HG02973 (cell line): ENCODE measurements around the gene PPA1.
"Not testable (repeated sequence)": the region's sequence is repeated elsewhere in the genome, so short reads cannot be mapped to it uniquely, and the experiment has no call there.

Experiments used
- ATAC-seq: cut with Tn5 transposase; IDR thresholded peaks from one replicate; pipeline ENCODE4 v1.9.1; 2021; ENCODE audit warnings: moderate library complexity; ENCODE audit not compliant: unreplicated experiment

Gene PPA1

DNA sequence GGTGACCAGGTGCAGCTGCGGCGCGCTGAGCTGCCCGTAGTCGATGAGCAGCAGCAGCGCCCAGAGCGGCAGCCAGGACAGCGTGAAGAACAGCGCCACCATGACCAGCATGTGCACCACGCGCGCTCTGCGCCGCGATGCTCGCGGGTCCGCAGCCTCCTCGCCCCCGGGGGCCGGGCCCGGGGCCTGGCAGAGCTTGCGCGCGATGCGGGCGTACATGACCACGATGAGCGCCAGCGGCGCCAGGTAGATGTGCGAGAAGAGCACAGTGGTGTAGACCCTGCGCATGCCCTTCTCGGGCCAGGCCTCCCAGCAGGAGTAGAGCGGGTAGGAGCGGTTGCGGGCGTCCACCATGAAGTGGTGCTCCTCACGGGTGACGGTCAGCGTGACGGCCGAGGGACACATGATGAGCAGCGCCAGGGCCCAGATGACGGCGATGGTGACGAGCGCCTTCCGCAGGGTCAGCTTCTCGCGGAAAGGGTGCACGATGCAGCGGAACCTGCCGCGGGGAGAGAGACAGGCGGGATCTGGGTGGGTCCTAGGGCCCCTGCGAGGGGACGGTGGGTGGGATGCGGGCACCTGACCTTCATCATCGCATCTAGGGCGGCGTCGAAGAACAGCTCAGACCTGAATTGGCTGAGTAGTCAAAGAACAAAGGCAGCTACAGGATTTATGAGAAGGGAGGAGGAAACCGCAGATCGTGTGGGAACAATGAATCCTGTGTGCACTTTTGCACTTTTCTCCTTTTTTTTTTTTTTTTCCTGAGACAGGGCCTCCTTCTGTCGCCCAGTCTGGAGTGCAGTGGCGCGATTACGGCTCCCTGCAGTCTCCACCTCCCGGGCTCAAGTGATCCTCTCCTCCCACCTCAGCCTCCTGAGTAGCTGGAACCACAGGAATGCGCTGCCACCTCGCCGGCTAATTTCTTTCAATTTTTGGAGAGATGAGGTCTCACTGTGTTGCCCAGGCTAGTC lies 22.4 kb upstream of the PPA1 start:
- ATAC-seq: no peak

DNA sequence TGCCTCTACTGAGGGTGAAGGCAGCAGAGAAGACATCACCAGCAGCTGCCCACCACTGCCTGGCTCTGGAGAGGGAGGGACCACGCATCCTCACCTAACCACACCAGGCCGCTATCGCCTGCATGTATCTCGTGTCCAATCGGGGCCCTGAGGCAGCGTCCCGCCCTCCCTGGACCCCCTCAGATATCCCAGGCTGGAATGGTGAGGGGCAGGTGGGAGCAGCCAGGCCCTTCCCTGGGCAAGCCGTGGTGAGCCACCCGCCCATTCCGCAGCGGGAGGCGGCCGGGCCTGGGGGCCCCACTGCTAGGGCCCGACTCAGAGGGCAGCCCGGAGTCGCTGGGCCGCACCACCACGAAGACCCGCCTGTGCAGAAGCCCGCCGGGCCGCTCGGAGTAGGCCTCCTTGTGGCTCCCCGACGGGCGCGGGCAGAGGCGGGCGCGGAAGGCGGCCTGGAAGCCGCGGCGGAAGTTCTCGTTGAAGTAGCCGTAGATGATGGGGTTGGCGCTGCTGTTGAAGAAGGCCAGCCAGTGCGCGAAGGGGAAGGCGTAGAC lies 21.6 kb upstream of the PPA1 start:
- ATAC-seq: no peak

DNA sequence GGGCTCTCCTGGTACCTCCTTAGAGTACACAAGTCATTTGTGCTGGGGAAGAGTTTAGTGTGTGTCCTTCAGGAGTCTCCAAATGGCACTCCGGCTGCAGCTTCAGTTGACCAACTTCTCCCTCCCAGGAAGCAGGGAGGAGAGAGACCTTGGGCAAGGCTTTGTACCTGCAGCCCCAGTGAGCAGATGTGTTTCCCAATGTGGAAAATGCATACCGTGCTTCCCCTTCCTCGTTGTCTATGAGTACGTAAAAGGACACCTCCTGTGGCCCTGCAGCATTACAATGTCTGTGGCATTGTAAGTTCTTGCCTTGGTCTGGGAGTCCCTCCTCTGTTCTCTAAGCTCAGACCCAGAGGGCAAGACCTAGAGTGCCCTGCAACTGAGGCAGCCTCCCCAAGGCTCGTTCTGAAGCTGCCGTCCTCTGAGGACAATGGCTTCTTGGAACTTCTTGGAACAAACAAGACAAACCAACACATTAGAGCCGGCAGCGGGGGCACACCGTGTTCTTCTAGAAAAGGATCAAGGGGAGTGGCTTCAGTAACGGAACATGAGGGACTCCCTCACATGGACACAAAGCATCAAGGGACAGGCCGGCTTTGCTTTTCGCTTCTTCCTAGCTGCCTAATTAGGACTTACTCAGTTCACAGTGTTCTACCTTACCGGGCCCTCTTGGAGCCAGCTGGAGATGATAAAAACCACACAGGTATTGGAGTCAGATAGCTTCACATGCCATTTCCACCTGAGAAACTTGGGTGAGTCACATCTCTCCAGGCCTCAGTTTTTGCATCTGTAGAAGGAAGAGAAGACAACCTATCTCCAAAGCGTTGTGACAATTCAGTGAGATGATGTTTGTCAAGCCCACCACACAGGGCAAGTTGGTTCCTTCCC lies 20.9 kb upstream of the PPA1 start:
- ATAC-seq: no peak

DNA sequence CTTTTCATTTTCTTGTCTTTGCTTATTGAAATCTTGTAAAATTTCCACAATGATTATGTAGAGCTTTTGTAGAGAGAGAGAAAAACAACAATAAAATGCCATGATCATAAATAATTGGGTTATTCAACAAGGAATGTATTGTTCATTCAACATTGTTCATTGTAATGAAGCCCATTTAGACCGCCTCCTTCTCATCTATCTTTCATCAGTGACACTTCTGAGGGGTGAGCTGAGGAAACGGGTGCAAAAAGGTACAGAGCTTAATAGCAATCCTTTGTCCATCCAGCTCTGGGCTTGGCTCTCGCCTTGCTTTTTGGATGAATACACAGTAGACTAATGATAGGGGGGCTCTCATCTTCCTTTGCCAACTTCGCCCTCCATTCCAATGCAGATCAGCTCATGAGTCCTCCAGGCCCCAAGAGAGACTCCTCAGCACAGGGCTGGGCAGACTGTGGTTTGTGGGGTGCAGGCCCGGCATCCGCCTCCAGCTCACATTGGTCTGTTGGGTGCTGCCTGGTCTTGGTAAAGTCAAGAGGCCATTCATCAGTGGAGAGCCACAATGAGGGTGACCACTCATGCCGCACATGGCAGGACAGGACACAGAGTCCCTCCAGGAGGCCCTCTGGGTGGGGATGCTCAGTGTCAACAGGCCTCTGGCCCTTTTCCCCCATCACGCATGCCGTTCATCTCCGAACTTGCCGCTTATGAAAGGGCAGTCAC lies 17.9 kb upstream of the PPA1 start:
- ATAC-seq: no peak

DNA sequence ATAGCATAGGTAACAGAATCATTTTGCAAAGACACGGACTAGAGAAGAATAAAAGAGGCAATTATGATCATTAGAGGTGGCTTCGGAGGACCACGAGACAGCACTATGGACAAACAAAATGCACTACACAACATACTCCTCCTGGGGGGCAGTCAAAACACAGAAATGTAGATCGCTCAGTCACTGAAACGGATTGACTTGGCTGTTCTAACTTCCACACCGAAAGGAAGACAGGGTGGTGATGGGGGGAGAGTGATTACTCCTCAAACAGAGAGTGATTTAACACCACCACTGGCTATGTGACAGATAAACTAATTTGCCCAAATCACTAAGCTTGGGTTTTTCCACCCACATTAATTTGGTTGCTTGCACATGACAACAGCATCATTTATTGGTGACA lies 14.1 kb upstream of the PPA1 start:
- ATAC-seq: no peak

DNA sequence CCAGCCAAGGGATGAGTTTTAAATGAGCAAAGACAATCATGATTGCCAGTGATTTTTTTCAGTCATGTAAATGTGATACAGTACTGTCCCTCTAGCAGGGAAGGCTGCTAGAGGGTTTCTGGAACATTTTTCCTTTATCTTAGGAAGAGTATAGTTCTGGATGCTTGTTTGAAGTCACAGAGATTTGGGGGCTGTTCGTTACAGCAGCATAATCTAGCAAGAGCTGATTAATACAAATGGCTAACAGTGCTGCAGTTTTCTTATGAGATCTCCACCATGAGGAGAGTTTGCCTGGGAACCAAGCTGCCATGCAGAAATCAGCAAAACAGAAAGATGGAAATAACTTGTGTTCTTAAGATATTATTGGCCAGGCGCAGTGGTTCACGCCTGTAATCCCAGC lies 7.9 kb upstream of the PPA1 start:
- no peak for ATAC-seq

DNA sequence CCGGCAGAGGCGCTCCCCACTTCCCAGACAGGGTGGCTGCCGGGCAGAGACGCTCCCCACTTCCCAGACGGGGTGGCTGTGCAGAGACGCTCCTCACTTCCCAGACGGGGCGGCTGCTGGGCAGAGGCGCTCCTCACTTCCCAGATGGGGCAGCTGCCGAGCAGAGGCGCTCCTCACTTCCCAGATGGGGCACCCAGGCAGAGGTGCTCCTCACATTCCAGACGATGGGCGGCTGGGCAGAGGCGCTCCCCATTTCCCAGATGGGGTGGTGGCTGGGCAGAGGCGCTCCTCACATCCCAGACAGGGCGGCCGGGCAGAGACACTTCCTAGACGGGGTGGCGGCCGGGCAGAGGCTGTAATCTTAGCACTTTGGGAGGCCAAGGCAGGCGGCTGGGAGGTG lies 6.8 kb upstream of the PPA1 start:
- not testable (repeated sequence) for ATAC-seq

DNA sequence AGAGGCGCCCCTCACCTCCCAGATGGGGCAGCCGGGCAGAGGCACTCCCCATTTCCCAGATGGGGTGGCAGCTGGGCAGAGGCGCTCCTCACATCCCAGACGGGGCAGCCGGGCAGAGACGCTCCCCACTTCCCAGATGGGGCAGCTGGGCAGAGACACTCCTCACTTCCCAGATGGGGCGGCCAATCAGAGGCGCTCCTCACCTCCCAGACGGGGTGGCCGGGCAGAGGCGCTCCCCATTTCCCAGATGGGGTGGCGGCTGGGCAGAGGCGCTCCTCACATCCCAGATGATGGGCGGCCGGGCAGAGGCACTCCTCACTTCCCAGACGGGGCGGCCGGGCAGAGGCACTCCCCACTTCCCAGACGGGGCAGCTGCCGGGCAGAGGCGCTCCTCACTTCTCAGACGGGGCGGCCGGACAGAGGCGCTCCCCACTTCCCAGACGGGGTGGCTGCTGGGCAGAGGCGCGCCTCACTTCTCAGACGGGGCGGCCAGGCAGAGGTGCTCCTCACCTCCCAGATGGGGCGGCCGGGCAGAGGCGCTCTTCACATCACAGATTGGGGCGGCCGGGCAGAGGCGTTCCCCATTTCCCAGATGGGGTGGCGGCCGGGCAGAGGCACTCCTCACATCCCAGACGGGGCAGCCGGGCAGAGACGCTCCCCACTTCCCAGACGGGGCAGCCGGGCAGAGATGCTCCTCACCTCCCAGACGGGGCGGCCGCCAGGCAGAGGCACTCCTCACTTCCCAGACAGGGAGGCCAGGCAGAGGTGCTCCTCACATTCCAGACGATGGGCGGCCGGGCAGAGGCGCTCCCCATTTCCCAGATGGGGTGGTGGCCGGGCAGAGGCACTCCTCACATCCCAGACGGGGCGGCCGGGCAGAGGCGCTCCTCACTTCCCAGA lies 6.1 kb upstream of the PPA1 start:
- ATAC-seq: not testable (repeated sequence)

DNA sequence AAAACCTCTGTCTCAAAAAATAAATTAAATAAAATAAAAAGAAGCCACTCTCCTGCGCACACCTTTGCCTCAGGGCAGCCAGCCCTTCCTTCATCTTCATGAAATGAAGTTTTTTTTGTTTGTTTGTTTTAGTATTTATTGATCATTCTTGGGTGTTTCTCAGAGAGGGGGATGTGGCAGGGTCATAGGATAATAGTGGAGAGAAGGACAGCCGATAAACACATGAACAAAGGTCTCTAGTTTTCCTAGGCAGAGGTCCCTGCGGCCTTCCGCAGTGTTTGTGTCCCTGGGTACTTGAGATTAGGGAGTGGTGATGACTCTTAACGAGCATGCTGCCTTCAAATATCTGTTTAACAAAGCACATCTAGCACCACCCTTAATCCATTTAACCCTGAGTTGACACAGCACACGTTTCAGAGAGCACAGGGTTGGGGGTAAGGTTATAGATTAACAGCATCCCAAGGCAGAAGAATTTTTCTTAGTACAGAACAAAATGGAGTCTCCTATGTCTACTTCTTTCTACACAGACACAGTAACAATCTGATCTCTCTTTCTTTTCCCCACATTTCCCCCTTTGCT lies 4.8 kb upstream of the PPA1 start:
- ATAC-seq: not testable (repeated sequence)

DNA sequence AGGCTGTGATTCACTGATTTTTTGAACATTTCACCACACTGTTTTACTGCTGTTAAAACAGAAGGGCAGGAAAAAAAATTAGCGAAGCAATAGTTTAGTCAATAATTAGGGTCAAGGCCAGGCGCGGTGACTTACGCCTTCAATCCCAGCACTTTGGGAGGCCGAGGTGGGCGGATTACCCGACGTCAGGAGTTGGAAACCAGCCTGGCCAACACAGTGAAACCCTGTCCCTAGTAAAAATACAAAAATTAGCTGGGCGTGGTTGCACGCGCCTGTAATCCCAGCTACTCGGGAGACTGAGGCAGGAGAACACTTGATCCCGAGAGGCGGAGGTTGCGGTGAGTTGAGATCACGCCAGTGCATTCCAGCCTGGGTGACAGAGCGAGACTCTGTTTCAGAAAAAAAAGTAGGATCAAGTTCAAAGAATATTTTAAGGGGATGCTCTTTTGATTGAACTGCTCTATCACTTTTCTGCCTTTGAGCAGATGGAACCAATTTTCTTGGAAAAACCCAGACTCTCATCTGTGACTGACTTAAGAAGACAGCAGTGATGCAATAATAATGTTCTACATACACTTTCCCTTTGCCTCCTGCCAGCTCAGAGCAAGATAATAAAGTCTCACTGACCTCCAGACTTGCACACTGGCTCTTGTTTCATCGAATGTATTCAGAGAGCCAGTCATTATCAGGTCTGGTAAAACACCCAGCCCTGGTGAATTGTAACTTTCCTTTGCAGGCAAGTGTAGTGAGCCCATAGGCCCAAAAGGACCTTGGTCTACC lies 1.6 kb upstream of the PPA1 start:
- ATAC-seq: no peak

DNA sequence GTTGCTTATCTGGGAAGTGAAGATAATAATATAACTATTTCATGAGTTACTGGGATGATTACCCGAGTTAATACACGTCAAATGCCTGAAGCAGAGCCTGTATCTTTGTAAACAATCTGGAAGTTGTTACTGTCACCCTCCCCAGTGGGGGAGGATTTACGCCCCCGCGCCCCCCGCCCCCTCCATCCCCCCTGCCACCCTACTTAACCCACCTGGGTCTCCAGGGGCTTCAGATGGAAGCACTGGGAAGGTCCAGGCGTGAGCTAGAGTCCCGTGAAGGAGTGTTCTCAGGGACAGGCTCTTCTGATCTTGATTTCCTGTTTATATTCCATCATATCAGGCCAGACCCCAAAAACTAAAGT lies 691 bp upstream of the PPA1 start:
- no peak for ATAC-seq

DNA sequence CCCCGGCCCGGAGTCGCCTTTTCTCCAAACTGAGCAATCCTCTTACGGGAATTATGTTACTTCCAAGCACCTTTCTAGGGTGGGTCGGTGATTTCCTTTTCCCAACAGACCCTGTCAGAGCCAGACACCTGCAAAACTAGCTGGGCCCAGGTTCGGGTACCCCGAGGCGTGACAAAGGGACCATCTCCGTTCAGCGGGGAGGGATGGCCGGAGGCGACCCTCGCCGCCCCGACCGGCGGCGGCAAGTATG lies 445 bp downstream of the PPA1 start:
- no peak for ATAC-seq

DNA sequence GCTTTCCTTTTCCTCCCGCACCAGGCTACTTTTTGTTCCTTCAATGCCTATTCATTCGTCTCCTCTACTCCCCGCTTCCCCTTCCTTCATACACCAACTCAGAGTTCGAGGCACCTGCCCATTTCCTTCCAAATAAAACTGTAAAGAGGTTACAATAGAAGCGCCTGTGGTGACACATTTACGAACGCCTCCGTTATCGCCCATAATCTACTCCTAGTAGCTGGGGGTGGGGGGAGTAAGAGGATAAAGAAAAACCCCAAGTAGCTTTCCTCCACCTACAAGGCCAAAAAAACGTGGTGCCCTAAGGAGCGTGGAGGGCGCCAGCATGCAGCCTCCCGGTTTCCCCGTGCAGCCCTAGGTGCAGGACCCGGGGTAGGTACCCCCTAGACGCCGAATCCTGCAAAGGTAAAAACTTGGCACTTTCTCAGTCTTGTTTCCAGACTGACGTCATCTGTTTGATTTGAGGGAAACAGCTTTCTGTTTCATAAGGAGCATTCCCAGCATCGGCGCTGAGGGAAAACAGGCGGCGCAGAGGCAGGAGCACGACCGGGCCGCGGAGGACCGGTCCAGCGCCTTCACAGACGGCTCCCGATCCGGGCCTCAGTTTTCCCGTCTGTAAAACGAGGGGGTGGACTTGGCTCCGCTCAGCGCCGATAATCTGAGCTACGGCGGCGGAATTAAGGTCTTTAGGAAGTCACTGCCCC lies 922 bp downstream of the PPA1 start:
- no peak for ATAC-seq

DNA sequence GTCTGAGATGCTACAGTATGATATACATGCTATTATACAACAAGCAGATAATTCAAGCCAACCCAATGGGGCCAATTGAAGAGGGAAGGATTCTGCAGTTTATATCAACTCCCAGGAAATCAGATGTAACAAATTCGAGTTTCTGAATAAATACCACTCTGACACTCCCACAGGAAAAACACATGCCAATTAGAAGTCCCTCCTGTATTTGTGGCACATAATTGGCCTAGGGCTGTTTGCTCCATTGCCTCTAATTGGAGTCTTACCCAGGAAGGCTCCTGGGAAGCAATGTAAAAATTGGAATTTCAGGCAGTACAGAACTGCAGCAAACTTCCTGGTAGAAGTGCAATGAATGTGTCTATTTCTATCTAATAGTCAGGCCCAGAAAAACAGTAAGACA lies 4.7 kb downstream of the PPA1 start:
- ATAC-seq: no peak

DNA sequence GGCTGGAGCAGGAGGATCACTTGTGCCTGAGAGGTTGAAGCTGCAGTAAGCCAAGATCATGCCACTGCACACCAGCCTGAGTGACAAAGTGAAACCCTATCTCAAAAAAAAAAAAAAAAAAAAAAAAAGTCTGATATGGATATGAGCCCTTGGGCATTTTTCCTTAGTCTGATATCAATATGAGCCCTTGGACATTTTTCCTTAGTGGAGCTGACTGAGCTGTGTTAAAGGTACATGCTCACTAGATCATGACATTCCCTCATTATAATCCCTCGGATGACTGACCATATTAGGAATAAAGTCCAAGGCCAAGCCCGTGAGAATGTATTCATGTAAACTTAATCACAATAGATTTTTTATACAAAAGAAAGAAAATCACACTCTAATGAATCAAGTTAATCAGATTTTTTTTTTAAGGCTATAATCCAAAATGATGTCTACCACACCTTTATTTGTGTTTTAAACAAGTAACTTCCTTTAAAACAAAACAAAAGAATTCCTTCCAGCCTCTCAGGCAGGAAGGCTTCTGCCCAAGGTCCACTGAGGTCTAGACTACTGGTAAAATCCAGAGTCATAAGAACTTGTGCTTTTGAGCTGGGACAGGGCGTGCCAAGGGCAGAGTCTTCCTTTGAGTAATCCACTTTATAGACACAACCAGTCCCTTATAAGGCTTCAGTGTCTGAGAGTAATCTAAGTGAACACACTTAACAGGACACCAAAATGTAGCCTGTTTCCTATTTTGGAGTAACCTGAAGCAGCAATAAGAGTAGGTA lies 5.5 kb downstream of the PPA1 start:
- no peak for ATAC-seq

DNA sequence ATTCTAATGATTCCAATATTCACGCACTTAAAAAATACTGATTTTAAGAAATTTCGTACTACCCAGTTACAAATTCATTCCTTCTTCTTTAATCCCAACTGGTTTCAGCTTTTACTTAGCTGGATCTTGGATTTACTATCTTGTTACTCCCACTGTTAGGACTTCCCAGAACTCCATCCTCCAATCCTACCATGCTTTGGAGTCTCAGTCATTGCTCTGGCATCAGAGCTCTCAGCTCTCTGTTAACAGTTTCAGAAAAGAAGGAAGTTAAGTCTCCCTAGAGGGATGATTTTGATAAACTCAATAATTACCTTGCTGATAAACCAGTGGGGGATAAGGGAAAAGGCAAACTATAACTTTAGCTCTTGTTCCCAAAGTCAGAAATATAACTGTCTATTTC lies 9.5 kb downstream of the PPA1 start:
- ATAC-seq: no peak

DNA sequence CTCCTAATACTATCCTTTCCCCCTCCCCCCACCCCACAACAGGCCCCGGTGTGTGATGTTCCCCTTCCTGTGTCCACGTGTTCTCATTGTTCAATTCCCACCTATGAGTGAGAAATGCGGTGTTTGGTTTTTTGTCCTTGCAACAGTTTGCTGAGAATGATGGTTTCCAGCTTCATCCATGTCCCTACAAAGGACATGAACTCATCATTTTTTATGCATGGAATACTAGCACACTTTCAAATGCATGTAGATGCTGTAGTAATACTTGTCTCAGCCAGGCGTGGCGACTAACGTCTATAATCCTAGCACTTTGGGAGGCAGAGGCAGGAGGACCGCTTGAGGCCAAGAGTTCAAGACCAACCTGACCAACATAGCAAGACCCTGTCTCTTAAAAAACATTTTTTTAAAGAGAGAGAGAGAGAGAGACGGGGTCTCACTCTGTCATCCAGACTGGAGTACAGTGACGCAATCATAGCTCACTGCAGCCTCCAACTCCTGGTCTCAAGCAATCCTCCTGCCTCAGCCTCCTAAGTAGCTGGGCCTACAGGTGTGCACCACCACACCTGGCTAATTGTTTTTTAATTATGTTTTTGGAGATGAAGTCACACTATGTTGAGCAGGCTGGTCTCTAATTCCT lies 10.3 kb downstream of the PPA1 start:
- ATAC-seq: not testable (repeated sequence)
